ENCODE measurements around the gene FBXL22.

DNA sequence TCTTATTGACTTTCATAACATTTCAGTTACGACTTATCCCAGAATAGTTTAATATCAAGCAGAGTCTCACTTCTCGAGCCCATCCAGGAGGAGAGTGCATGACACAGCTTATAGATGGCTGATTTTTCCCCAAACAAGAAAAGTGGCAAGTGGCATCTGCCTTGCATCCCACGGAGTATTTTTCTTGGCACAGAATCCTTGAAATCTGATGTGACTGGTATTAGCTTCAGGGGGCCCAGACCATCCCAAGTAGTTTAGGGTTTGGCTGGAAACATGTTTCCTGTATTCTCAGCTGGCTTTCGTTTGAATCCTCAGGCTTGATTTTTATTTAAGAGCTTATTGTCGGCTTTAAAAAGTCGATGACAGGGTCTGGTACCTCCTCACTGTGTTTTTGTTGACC is 20.7 kb upstream of the FBXL22 start:
- no peak for TF ChIP-seq POLR2AphosphoS5 (IDR thresholded peaks at IDR 0.05)
- TF ChIP-seq, protein P1, sequence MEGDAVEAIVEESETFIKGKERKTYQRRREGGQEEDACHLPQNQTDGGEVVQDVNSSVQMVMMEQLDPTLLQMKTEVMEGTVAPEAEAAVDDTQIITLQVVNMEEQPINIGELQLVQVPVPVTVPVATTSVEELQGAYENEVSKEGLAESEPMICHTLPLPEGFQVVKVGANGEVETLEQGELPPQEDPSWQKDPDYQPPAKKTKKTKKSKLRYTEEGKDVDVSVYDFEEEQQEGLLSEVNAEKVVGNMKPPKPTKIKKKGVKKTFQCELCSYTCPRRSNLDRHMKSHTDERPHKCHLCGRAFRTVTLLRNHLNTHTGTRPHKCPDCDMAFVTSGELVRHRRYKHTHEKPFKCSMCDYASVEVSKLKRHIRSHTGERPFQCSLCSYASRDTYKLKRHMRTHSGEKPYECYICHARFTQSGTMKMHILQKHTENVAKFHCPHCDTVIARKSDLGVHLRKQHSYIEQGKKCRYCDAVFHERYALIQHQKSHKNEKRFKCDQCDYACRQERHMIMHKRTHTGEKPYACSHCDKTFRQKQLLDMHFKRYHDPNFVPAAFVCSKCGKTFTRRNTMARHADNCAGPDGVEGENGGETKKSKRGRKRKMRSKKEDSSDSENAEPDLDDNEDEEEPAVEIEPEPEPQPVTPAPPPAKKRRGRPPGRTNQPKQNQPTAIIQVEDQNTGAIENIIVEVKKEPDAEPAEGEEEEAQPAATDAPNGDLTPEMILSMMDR (IDR thresholded peaks at IDR 0.05), result no peak

Data from transverse colon (tissue), 4 donors.